Measurements from ENCODE around the gene MRPS6. TPM values are rescaled to one million over a fixed set of nuclear protein-coding genes. Genes with fewer than 3 reads are reported as not detected.

The MRPS6 gene
- polyA plus RNA-seq, 4 donors = 129 to 152 (median 137) TPM

GRCh38 chr21:34130716-34130985, 57.3 kb downstream of the MRPS6 start:
- no peak for DNase-seq (ENCODE audit: low read depth in 4 of 4, low spot score in 3 of 4)

GRCh38 chr21:34131586-34131985, 58.2 kb downstream of the MRPS6 start:
- no peak for DNase-seq (ENCODE audit: low read depth in 4 of 4, low spot score in 3 of 4)

- no peak for DNase-seq (ENCODE audit: low read depth in 4 of 4, low spot score in 3 of 4)
These were observed 58.8 kb downstream of the MRPS6 start for GRCh38 chr21:34132202-34132601.

GRCh38 chr21:34132926-34133325, 59.5 kb downstream of the MRPS6 start:
- DNase-seq (ENCODE audit: low read depth in 4 of 4, low spot score in 3 of 4) = no peak

- no peak for DNase-seq (ENCODE audit: low read depth in 4 of 4, low spot score in 3 of 4)
These were observed 60.0 kb downstream of the MRPS6 start for GRCh38 chr21:34133392-34133791.

- DNase-seq (ENCODE audit: low read depth in 4 of 4, low spot score in 3 of 4) = no peak
These were observed 60.4 kb downstream of the MRPS6 start for GRCh38 chr21:34133802-34134201.

GRCh38 chr21:34135330-34135729, 62.0 kb downstream of the MRPS6 start:
- DNase-seq (ENCODE audit: low read depth in 4 of 4, low spot score in 3 of 4) = no peak

- DNase-seq (ENCODE audit: low read depth in 4 of 4, low spot score in 3 of 4) = no peak
These were observed 68.0 kb downstream of the MRPS6 start for GRCh38 chr21:34141373-34141772.

- peak in 1 of 4 donors; percentile 40 for DNase-seq (ENCODE audit: low read depth in 4 of 4, low spot score in 3 of 4)
These were observed 70.4 kb downstream of the MRPS6 start for GRCh38 chr21:34143685-34144182.

- no peak for DNase-seq (ENCODE audit: low read depth in 4 of 4, low spot score in 3 of 4)
These were observed 70.8 kb downstream of the MRPS6 start for GRCh38 chr21:34144224-34144623.

GRCh38 chr21:34147792-34148418, 74.5 kb downstream of the MRPS6 start:
- DNase-seq (ENCODE audit: low read depth in 4 of 4, low spot score in 3 of 4) = no peak

- DNase-seq (ENCODE audit: low read depth in 4 of 4, low spot score in 3 of 4) = no peak
These were observed 75.0 kb downstream of the MRPS6 start for GRCh38 chr21:34148419-34148804.

- DNase-seq (ENCODE audit: low read depth in 4 of 4, low spot score in 3 of 4) = no peak
These were observed 75.6 kb downstream of the MRPS6 start for GRCh38 chr21:34148826-34149558.

GRCh38 chr21:34152500-34152899, 79.1 kb downstream of the MRPS6 start:
- DNase-seq (ENCODE audit: low read depth in 4 of 4, low spot score in 3 of 4) = no peak

GRCh38 chr21:34154878-34155277, 81.5 kb downstream of the MRPS6 start:
- no peak for DNase-seq (ENCODE audit: low read depth in 4 of 4, low spot score in 3 of 4)

- no peak for DNase-seq (ENCODE audit: low read depth in 4 of 4, low spot score in 3 of 4)
These were observed 83.6 kb downstream of the MRPS6 start for GRCh38 chr21:34156957-34157356.

- DNase-seq (ENCODE audit: low read depth in 4 of 4, low spot score in 3 of 4) = no peak
These were observed 84.1 kb downstream of the MRPS6 start for GRCh38 chr21:34157521-34157920.

GRCh38 chr21:34158866-34159835, 85.8 kb downstream of the MRPS6 start:
- DNase-seq (ENCODE audit: low read depth in 4 of 4, low spot score in 3 of 4) = no peak

GRCh38 chr21:34166468-34166867, 93.1 kb downstream of the MRPS6 start:
- no peak for DNase-seq (ENCODE audit: low read depth in 4 of 4, low spot score in 3 of 4)

GRCh38 chr21:34170886-34171285, 97.5 kb downstream of the MRPS6 start:
- no peak for DNase-seq (ENCODE audit: low read depth in 4 of 4, low spot score in 3 of 4)

GRCh38 chr21:34174470-34174869, 101.1 kb downstream of the MRPS6 start:
- no peak for DNase-seq (ENCODE audit: low read depth in 4 of 4, low spot score in 3 of 4)

Data from right renal pelvis (tissue), 4 donors.